CD4-positive, alpha-beta T cell (primary cell): ENCODE results near the gene RAB20. TPM values are rescaled to one million over a fixed set of nuclear protein-coding genes. Genes with fewer than 3 reads are reported as not detected.

Experiments used
- ATAC-seq: fragments of 200-7000 bp; cut with Tn5 transposase; one replicate; pipeline ENCODE4 v1.10.0; 2022; ENCODE audit warnings: mild to moderate bottlenecking; ENCODE audit not compliant: poor library complexity
- CTCF ChIA-PET: fragments of 350-600 bp; sonication (Branson Sonifier 250); formaldehyde crosslinking; loops from one replicate; lab custom pipeline; 2021; ENCODE audit warnings: antibody characterized with exemption, inconsistent platforms; lab: Charles Lee
- POLR2A ChIA-PET: fragments of 350-600 bp; sonication (Branson Sonifier 250); formaldehyde crosslinking; loops from one replicate; lab custom pipeline; 2021; ENCODE audit warnings: antibody characterized with exemption, inconsistent platforms; lab: Charles Lee
- DNase-seq, 14 experiments: peaks; one replicate each; pipeline ENCODE4 v3.0.0-alpha.2; 2013 to 2020; ENCODE audit warnings: mixed read lengths in 2 of 14
- H3K27ac ChIP-seq, 2 donors: one replicate each; pipeline versions ENCODE4 v1.5.1 to v1.7.0; 2013; ENCODE audit warnings: low read length in 2 of 2, low read depth in 1 of 2, mild to moderate bottlenecking in 1 of 2
- H3K27me3 ChIP-seq, 2 experiments: 1 replicate in 1 of 2; 2 replicates in 1 of 2; pipeline versions ENCODE4 v1.6.1 to v1.7.0; 2013; ENCODE audit warnings: low read length in 2 of 2, control low read depth in 1 of 2, mild to moderate bottlenecking in 1 of 2, moderate library complexity in 1 of 2; ENCODE audit not compliant: insufficient read depth in 2 of 2, control insufficient read depth in 1 of 2
- H3K36me3 ChIP-seq: one replicate; pipeline ENCODE4 v1.6.1; 2013; ENCODE audit warnings: low read length, control low read depth; ENCODE audit not compliant: insufficient read depth
- H3K4me1 ChIP-seq: one replicate; pipeline ENCODE4 v1.6.1; 2013; ENCODE audit warnings: low read length, control low read depth; ENCODE audit not compliant: insufficient read depth
- H3K4me3 ChIP-seq: one replicate; pipeline ENCODE4 v1.5.1; 2013; ENCODE audit warnings: mild to moderate bottlenecking, low read length, moderate library complexity
- H3K9me3 ChIP-seq, 2 experiments: 1 replicate in 1 of 2; 2 replicates in 1 of 2; pipeline versions ENCODE4 v1.6.1 to v1.7.0; 2013; ENCODE audit warnings: low read length in 2 of 2, mild to moderate bottlenecking in 2 of 2, control low read depth in 1 of 2, moderate library complexity in 1 of 2; ENCODE audit not compliant: control insufficient read depth in 1 of 2, insufficient read depth in 1 of 2
- H3K27ac Mint-ChIP-seq: one replicate; pipeline ENCODE4 v1.8.0; 2020; ENCODE audit warnings: mixed read lengths
- H3K27me3 Mint-ChIP-seq: one replicate; pipeline ENCODE4 v1.8.0; 2021; ENCODE audit warnings: mixed read lengths
- H3K36me3 Mint-ChIP-seq: one replicate; pipeline ENCODE4 v1.8.0; 2021; ENCODE audit warnings: low read depth, mixed read lengths
- H3K4me1 Mint-ChIP-seq: one replicate; pipeline ENCODE4 v1.8.0; 2021; ENCODE audit warnings: low read depth, mixed read lengths
- H3K4me3 Mint-ChIP-seq: one replicate; pipeline ENCODE4 v1.8.0; 2020; ENCODE audit warnings: mild to moderate bottlenecking, mixed read lengths
- H3K9me3 Mint-ChIP-seq: one replicate; pipeline ENCODE4 v1.8.0; 2020; ENCODE audit warnings: mixed read lengths
- CTCF ChIP-seq: fragments of 200-600 bp; IDR thresholded peaks from one replicate; pipeline ENCODE4 v1.8.0; 2022; ENCODE audit warnings: antibody characterized with exemption, mild to moderate bottlenecking
- intact Hi-C, 2 experiments: fragments of 100-400 bp; cut with DNase I in 1 of 2; cut with micrococcal nuclease in 1 of 2; formaldehyde crosslinking; loops; one replicate each; pipeline versions ENCODE4 v1.15.1 to v1.9.0; 2023 to 2025; cut with DNase I, micrococcal nuclease
- total RNA-seq, 174 experiments: library from RNA in 2 of 174; stranded (reverse) in 2 of 174; gene quantifications; one replicate each; pipeline ENCODE4 v1.2.3 and lab custom pipeline; 2021 to 2026

The RAB20 gene
- total RNA-seq, 2 experiments from 2014 or later = 0.89 to 1.4 TPM

GRCh38 chr13:110474713-110475112 lies 86.8 kb downstream of the RAB20 start:
- H3K27ac ChIP-seq = no peak overlapping the region
- H3K27me3 ChIP-seq = peaks cover 0 to 10% of the 10 kb centered on the region in 2 experiments
- no peaks in the 10 kb centered on the region for H3K36me3 ChIP-seq
- H3K4me3 ChIP-seq = no peak overlapping the region
- peaks cover 0 to 6% of the 10 kb centered on the region in 2 experiments for H3K9me3 ChIP-seq
- no peak overlapping the region for H3K27ac Mint-ChIP-seq
- H3K36me3 Mint-ChIP-seq = no peaks in the 10 kb centered on the region
- intact Hi-C loops = no loop called here
- ATAC-seq (no peak), DNase-seq (no peak)
- H3K4me1 ChIP-seq = no peaks in the 10 kb centered on the region
- peaks cover 12% of the 10 kb centered on the region for H3K27me3 Mint-ChIP-seq
- no peak for TF ChIP-seq CTCF
- H3K4me1 Mint-ChIP-seq = no peaks in the 10 kb centered on the region
- POLR2A ChIA-PET = no interaction called here
- no peak overlapping the region for H3K4me3 Mint-ChIP-seq
- no peaks in the 10 kb centered on the region for H3K9me3 Mint-ChIP-seq
- CTCF ChIA-PET = no interaction called here

Other genes with a start within 250 kb of the RAB20 start
- 10 to 100 TPM; 17.4 to 17.8 TPM for gene NAXD, start 53.8 kb upstream of the RAB20 start, total RNA-seq
- 10 to 100 TPM; 50.2 to 56.5 TPM for gene CARS2, start 144.4 kb upstream of the RAB20 start, total RNA-seq
- 10 to 100 TPM; 14.6 to 16.2 TPM for gene ING1, start 152.0 kb upstream of the RAB20 start, total RNA-seq